Suprapubic skin (tissue), 4 donors: ENCODE data around the gene HIGD1A.

Experiments
- EP300 ChIP-seq: sonication (generic); formaldehyde crosslinking; IDR thresholded peaks from one replicate; pipeline ENCODE4 v1.6.1; 2017; ENCODE audit warnings: antibody characterized with exemption
- POLR2AphosphoS5 ChIP-seq, 3 donors: sonication (generic); formaldehyde crosslinking; IDR thresholded peaks; one replicate each; pipeline ENCODE4 v1.6.1; 2017; ENCODE audit warnings: antibody characterized with exemption in 3 of 3

DNA sequence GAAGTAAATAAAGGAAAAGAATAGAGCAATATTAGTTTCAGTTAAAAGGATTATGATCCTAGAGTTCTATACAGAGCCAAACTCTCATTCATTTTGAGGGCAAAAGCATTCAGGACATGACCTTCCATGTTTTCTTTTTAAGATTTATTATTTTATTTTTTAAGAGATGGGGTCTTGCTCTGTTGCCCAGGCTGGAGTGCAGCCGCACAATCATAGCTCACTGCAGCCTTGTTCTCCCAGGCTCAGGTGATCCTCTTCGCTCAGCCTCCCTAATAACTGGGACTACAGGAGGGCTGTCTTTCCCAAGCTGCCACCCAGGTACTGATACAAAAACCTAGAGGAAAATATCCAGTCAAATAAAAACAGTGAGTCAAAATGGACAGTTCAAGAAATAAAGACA is 17.7 kb downstream of the HIGD1A start:
- TF ChIP-seq EP300 (no peak), POLR2AphosphoS5 (IDR thresholded peaks at IDR 0.05) (no peak)
